Right hindlimb (tissue), 1 donor: Measurements from ENCODE around the gene NPIPB9.
"Not testable (repeated sequence)": the region's sequence is repeated elsewhere in the genome, so short reads cannot be mapped to it uniquely, and the experiment has no call there.

Experiments
- DNase-seq: peaks from one replicate; pipeline ENCODE4 v3.0.0-alpha.2; 2018

NPIPB9 gene

DNA sequence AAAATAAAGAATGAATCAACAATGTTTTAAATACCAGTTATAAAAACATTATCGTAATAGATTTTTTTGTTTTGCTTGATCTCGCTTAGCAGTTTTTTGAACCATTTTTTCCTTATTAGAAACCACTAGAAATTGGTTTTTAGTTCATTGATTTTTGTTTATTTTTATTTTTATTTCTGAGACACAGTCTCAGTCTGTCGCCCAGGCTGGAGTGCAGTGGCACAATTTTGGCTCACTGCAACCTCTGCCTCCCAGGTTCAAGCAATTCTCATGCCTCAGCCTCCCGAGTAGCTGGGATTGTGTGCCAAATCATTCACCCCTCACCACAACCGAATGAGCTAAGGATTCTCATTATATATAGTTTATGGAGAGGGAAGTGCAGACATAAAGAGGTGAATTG, at the start of gene NPIPB9:
Gene NPIPB9 (plus strand): TSS at position 301 of the 400 bp plus-strand sequence.
- not testable (repeated sequence) for DNase-seq

DNA sequence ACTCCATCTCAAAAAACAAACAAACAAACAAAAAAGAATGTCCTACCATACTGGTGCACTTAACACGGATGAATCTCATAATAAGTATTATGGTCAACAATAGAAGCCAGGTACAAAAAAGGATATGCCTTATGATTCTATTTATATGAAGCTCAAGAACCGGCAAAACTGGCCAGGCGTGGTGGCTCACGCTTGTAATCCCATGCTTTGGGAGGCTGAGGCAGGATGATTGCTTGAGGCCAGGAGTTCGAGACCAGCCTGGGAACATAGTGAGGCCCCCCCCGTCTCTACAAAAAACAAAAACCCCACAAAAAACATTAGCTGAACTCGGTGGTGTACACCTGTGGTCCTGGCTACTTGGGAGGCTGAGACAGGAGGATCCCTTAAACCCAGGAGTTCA, 47.3 kb upstream of the NPIPB9 start:
- not testable (repeated sequence) for DNase-seq

DNA sequence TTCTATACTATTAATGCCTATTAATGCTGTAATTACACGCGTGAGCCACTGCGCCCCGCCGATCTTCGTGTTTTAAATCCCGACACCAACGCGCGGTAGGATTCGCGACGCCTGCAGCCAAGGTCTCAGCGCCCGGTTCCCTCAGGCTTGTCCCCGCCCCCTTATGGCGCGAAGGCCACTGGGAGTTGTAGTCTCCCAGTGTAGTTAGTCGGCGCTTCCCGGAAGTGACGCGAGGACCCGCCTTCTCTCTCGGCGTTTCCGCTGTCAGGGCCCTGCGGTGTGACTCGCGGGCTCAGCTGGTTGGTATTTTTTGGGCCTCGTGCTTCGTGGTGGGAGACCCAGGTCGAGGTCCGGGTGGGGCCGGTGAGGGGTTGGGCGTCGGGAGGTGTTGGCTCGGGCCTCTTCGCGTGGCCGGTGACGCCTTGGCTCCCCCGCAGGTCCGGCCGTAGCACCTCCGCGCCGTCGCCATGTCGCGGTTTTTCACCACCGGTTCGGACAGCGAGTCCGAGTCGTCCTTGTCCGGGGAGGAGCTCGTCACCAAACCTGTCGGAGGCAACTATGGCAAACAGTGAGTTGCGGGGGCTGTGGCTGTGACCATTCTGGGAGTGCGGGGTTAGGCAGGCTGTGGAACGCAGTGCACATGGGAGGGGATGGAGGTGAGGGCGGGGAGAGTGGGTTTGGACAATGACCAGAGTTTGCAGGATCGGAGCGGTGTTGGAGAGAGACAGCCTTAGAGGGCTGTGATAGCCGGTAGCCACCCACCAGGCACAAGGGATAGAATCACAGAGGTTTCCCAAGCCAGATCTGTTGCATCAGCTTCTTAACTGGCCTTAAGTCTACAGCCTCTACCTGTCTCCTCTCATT, 40.1 kb upstream of the NPIPB9 start, which contains the start of gene EIF3C:
Gene EIF3C (plus strand): TSS at position 245 of the 864 bp plus-strand sequence. CDS start 223 bp downstream, at position 468.
- not testable (repeated sequence) for DNase-seq

DNA sequence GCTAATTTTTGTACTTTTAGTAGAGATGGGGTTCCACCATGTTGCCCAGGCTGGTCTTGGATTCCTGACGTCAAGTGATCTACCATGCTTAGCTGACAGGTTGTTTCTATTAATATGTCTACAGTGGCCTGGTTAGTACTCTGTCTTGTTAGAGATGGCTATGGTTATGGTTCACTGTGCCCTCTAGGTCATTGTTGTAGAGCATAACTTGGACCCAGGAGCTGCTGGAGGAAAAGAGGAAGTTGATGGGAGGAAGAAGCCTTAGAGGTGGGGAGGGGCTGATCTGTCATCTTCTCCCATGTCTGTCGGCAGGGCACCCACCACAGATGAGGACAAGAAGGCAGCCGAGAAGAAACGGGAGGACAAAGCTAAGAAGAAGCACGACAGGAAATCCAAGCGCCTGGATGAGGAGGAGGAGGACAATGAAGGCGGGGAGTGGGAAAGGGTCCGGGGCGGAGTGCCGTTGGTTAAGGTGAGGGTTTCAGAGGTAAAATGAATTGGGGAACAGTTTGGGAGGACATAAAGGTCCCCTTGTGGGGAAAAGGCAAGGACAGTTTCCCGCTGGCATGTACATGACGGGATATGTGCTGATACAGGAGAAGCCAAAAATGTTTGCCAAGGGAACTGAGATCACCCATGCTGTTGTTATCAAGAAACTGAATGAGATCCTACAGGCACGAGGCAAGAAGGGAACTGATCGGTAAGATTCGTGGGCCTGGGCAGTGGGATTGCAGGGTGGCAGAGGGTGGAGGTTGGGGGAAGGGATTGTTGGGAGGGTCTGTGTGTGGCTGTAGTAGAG, 28.5 kb upstream of the NPIPB9 start:
- not testable (repeated sequence) for DNase-seq

DNA sequence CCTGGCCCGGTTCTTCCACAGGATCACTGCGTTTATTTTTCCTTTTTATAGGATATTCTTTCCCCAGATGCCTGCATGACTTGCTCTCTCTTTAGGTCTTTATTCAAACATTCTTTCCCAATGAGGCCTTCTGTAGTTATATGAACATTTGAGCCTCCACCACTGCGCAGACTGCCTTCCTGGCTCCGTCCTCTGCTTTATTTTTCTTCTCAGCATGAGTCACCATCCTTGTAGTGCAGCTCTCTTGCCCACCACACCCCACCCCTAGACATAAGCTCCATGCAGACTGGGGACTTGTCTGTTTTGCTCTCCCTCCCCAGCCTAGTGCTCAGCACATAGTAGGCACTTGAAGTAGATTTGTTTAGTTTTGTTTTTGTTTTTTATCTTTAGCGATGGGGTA, 20.3 kb upstream of the NPIPB9 start:
- not testable (repeated sequence) for DNase-seq

DNA sequence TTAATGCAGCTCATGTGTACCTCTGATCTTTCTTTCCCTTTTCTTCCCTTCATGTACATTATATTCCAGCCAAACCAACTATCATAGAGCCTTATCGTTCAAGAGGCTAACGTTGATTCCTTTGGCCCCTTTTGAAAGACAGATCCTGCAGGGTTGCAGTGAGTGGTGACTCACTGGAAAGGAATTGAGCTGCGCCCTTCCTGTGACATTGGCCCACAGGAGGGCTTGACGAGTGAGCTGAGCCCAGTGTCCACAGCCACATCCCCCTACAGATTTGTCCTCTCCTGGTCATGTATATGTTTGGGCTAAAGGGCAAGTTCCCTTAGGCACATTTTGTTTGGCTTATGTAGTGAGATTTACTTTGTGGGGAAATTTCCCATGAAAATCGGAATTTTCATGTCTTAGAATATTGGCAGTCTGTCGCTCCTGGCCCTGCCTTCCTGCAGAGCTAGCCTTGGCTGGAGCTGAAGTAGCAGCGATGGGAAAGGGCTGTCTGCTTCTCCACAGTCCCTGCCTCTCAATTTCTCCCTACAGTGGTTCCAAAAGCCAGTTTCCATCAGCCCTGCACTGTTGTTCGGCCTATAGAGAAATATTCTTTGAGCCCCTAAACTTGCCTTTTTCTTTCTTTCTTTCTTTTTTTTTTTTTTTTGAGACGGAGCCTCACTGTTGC, 19.0 kb upstream of the NPIPB9 start:
- DNase-seq = not testable (repeated sequence)

DNA sequence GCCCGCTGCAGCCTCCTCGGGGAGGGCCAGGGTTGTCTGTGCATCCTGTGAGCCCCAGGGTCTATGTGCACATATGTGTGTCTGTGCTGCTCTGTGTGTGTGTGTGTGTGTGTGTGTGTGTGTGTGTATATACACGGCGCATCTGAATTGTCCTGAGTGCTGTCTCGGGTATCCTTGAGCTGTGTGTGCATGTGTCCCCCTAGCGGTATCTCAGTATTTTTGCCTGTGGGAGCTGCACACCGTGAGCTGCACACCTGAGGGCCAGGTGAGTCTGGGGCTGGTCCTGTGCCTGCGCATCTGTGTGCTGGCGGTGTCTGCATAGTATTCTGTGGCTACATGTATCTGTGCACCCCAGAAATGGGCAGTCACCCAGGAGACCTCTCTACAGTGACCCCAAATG, 11.8 kb upstream of the NPIPB9 start:
- not testable (repeated sequence) for DNase-seq

DNA sequence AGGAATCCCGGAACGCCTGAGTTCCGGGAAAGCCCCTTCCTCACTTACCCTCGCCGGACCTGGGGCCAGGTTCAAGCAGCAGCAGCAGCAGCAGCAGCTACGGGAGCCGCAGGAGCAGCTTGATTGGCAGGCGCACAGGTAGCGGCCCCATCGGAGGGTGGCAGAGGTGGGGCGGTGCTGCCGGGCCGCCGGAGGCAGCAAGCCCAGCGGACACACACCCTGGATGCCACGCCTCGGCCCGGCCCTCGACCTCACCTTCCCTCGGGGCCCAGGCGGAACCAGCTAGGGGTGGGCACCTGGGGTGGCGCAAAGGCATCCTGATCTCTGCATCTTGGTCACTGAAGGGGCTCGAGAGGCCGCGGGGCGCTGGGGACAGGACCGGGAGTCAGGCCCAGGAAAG, 11.0 kb upstream of the NPIPB9 start:
- not testable (repeated sequence) for DNase-seq

DNA sequence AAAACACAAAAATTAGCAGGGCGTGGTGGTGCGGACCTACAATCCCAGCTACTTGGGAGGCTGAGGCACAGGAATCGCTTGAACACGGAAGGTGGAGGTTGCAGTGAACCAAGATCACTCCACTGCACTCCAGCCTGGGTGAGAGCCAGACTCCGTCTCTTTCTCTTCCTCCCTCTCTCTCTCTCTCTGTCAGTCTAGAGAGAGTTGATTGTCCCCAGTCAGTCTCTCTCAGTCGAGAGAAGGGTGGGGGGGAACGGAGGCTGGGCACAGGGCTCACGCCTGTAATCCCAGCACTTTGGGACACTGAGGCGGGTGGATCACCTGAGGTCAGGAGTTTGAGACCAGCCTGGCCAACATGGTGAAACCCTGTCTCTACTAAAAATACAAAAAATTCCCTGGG, 10.3 kb upstream of the NPIPB9 start:
- DNase-seq = not testable (repeated sequence)

DNA sequence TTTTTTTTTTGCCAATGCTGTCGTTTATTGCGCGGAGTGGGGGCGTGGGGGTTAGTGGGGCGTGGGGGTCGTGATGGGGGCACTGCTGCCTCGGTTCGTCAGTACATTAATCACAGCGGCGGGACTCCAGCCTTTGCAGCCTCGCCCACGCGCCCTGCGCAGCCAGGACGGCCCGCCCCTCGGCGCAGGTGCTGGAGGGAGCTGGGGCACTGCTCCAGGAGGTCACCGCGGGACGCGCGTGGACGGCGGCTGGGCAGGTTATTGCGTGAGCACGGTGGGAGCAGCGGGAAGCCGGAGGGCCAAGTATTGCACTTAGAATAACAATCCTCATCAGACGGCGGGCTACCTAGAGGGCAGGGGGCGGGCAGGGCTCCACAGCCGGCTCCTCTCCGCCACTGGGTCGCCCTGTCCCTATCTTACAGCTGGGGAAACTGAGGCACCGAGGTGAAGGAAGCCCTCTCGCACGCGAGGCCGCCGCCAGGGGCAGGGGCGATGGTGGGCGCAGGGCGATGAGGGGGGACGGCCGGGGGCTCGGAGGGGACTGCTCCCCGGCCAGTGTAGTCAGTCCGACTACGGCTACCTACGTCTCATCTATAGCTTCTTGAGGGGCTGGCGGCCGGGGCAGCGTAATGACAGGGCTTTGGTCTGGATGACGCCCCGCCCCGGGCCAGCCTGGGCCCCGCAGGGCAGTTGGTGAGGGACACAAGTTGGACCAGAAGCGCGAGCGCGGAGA, 4.8 kb upstream of the NPIPB9 start:
- not testable (repeated sequence) for DNase-seq

DNA sequence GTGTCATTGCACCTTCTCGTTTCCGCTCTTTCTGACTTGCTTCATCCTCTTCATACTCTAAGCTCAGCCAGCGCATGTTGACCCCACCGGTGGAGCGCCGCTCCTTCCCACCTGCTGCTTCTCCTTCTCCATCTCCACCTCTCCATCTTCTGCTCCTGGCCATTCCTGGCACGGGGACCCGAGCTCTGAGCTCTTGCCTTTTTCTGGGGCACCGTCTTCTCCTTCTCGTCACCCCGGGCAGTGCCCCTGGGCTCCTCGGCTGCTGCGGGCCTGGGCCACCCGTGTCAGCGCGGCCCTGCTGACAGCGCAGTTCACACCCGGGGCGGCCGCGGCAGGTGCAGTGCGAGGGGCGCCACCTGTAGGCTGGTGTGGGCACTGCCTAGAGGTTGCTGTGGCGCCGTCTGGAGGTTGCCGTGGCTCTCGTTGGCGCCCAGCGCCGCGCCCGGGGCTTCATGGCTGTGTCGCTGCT, 1.6 kb upstream of the NPIPB9 start:
- not testable (repeated sequence) for DNase-seq

DNA sequence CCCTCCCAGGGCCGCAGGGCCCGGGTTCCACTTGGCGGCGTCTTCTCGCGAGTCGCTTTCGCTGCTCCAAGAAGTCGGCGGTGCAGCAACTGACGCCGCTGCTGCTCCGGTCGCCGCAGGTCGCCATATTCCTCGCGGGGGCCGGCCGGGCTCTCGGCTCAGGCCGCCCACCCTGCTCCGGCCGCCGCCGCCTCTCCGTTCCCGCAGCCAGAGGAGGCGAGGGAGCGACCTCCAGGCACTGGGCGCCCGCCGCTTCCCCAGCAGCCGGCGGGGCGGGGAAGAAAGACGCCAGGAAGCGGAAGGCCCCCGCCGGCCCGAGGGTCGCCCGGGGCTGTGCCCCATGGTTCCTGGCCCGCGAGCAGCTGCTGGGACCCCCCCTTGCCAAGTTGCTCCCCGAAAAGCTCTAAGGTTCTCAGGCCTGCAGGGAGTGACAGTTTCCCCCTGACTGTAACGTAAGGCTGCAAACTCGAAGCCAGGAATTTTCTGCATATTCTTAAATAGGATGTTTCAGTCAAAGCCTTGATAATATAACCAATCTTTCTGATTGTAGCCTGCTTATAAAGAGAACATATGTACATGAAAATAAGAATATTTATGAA, 1.0 kb upstream of the NPIPB9 start:
- not testable (repeated sequence) for DNase-seq

DNA sequence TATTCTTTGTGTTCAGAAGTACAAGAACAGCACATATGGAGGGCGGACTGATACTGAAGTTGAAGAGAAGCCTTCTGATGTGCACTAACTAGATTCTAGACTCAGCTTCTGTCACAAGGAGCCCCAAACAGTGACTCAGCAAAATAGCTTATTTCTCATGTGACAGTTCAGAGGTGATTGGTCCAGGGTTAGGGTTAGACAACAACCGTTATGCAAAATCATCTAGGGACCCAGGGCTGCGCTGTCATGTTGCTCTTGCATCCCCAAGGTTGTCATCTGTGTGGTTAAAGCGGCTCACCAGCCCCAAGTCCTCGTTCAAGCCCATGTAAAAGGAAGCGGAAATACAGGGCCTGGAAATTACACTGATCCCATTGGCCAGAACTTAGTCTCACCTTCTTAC, 30.1 kb downstream of the NPIPB9 start:
- not testable (repeated sequence) for DNase-seq

DNA sequence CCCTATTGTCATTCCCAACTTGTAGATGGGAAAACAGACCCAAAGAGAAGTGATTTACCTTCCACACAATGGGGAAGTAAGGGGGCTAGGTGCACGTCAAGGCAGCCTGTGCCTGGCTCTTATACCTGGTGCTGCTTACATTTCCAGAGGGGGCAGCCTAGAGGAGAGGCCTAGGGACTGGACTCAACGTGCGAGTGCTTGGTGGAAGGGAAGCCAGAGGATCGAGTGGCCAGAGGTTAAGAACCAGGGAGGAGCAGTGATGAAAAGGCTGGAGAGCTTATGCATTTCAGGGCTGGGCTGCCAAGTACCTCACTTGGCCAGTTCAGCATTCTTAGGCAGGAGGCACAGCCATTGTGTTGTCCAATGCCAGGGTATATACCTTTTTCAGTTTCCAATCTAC, 30.8 kb downstream of the NPIPB9 start:
- not testable (repeated sequence) for DNase-seq

DNA sequence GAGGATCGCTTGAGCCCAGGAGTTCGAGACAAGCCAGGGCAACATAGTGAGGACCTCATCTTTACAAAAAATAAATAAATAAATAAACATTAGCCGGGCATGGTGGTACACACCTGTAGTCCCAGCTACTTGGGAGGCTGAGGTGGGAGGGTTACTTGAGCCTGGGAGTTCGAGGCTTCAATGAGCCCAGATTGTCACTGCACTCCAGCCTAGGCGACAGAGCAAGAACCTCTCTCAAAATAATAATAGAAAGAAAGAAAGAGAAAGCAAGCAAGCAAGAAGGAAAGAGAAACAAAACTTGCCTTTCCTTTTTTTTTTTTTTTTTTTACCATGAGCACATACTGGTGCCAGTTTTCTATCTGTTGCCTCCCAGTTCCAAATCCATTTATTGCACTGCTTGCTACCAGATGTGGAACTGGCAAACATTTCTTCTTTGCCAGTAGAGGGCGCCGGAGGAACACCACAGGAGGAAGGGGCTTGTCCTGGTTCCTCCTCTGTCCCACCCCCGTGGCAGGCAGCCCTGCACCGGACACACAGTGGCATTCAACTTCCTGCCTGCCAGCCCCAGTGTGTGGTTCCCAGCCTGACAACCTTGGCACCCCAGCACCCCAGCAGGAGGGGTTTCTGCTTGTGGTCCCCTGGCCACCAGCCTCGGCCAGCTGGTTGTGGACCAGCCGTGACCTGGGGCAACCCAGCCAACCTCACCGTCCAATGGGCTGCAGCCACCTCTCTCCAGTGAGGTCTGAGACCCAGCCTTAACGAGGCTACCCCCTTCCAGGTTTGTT, 50.8 kb downstream of the NPIPB9 start:
- DNase-seq = peak; percentile 60

DNA sequence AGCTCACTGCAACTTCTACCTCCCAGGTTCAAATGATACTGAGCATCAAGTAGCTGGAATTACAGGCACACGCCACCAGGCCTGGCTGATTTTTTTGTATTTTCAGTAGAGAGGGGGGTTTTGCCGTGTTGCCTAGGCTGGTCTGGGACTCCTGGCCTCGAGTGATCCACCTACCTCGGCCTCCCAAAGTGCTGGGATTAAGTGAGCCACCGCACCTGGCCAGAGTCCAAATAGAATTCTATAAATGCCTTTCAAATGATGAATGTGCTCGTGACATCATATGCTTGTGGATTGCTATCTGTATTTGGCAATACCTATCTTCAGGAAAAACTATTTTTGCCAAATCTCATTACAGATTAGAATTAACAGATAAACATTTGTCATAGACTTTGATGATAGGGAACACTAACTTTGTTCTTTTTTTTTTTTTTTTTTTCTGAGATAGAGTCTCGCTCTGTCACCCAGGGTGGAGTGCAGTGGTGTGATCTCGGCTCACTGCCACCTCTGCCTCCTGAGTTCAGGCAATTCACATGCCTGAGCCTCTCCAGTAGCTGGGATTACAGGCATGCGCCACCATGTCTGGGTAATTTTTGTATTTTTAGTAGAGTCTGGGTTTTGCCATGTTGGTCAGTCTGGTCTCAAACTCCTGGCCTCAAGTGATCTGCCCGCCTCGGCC, 56.0 kb downstream of the NPIPB9 start:
- DNase-seq = not testable (repeated sequence)

DNA sequence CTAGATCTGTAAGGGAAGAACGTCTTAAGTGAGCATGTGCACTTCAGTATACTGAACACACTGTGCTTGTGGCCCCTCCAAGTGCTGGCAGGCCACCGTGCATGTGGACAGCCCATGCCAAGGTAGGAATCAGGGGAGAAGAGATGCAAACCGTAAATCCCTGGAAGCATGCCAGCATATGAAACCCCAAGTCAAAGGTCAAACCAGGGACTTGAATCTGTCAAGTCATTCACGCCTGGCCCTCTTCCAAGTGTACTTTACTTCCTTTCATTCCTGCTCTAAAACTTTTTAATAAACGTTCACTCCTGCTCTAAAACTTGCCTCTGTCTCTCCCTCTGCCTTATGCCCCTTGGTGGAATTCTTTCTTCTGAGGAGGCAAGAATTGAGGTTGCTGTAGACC, 68.4 kb downstream of the NPIPB9 start:
- DNase-seq = no peak

DNA sequence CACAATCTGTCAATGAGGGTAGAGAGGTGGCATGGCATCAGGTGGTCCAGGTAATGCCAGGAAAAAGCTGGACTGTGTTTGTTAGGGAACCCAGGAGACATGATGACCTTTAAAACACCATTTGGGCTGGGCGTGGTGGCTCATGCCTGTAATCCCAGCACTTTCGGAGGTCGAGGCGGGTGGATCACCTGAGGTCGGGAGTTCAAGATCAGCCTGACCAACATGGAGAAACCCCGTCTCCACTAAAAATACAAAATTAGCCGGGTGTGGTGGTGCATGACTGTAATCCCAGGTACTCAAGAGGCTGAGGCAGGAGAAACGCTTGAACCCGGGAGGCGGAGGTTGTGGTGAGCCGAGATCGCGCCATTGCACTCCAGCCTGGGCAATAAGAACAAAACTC, 69.0 kb downstream of the NPIPB9 start:
- not testable (repeated sequence) for DNase-seq

DNA sequence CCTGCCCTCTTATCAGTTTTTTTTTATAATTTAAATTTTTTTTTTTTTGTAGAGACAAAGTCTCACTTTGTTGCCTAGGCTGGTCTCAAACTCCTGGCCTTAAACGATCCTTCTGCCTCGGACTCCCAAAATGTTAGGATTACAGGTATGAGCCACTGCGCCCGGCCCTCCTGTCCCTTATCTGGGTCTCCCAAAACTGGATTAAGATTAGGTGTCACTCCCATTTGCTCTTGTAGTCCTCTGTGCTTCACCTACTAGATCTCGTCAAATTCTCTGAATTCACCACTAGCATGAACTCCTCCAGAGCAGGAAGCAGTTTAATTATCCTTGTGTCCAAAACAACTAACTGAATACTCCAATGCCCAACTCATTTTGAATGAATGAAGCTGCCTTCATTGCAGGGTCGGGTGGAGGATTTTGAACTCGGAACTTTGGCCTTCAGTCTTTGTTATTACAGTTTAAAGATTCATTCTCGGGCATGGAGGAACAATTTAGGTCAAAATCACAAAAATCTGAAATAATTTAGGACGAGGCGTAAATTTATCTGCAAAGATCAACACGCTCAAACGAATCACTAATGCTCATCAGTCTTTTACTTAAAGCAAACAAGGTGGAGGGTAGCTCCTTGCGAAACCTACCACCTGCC, 70.4 kb downstream of the NPIPB9 start:
- no peak for DNase-seq
